Omental fat pad (tissue), 4 donors: ENCODE measurements around the gene KCNQ1. TPM values are rescaled to one million over a fixed set of nuclear protein-coding genes. Genes with fewer than 3 reads are reported as not detected.

Experiments
- ATAC-seq: fragments of 150-250 bp; one replicate; pipeline ENCODE4 v1.9.1; 2016; ENCODE audit warnings: mild to moderate bottlenecking, moderate library complexity; ENCODE audit not compliant: low FRiP score
- DNase-seq: peaks from one replicate; pipeline ENCODE4 v3.0.0-alpha.2; 2019; ENCODE audit warnings: low spot score
- CTCF ChIP-seq, 3 donors: fragments of 450-650 bp; IDR thresholded peaks; one replicate each; pipeline ENCODE4 v1.5.1; 2016 to 2017; ENCODE audit warnings: antibody characterized with exemption in 3 of 3, mild to moderate bottlenecking in 3 of 3, moderate library complexity in 2 of 3
- total RNA-seq, 4 donors: library from RNA; depleted of rRNA; stranded (reverse); fragments of >200 nt; gene quantifications; one replicate each; pipeline ENCODE4 v1.1.0, GENCODE V29; 2016

Gene KCNQ1
- total RNA-seq, 4 donors from 2014 or later, result 4.5 to 5.9 (median 5.2) TPM

DNA sequence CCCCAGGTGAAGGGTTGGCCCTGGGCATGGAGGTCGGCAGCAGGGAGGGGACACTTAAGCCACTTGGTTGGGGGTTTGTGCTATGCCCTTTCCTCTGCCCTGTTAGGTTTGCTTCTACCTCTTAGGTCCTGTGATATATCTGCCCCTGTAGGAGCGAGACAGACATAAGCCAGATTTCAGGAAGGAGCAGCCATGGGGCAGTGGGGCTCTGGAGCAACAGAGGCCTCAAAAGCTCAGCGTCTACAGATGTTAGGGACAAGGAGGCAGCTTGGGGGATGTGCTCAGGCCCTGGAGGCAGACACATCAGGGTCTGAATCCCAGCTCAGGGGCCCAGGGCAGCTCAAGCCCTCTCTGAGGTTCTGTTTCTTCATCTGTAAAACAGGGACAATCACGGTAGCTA, 282.2 kb downstream of the KCNQ1 start:
- DNase-seq (no peak), ATAC-seq (no peak)
- no peak for TF ChIP-seq CTCF (IDR thresholded peaks at IDR 0.05)

- ATAC-seq, result no peak
- no peak for TF ChIP-seq CTCF (IDR thresholded peaks at IDR 0.05)
- no peak for DNase-seq
Measured at GRCh38 chr11:2728128-2728662, 283.4 kb downstream of the KCNQ1 start.

DNA sequence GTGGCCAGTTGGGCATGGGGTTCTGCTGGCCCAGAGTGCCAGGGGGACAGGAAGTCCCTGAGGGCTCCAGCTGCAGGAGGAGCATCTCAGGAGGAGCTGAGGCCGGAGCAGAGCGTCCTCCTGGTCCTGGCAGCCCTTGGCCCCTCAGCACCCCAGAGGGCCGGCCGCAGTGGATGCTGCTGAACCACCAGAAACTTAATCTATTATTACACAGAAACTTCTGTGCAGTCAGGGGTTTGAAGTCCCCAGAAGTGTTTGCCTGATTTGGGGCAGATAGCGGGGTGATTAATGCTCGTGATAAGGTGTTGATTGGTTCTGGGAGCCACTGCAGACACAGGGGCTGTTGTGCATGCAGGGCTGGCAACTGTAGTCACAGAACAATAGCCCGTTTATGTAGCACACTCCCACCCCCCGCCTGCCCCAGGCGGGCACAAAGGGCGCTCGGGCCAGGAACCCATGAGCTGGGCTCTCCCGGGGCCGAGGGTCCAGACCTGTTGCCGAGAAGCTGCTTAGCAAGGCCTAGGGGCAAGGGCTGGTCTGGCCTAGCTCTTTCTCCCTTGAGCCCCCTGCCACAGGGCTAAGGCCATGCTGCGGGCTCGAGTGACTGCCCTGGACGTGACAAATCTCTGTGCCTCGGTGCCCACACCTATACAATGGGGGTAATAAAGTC, 284.0 kb downstream of the KCNQ1 start:
- DNase-seq (no peak), ATAC-seq (no peak)
- TF ChIP-seq CTCF (IDR thresholded peaks at IDR 0.05), result no peak

GRCh38 chr11:2729841-2730240, 285.0 kb downstream of the KCNQ1 start:
- no peak for TF ChIP-seq CTCF (IDR thresholded peaks at IDR 0.05)
- ATAC-seq, result no peak
- no peak for DNase-seq

- no peak for TF ChIP-seq CTCF (IDR thresholded peaks at IDR 0.05)
- DNase-seq (no peak), ATAC-seq (no peak)
Measured at GRCh38 chr11:2730272-2731129, 285.7 kb downstream of the KCNQ1 start.

DNA sequence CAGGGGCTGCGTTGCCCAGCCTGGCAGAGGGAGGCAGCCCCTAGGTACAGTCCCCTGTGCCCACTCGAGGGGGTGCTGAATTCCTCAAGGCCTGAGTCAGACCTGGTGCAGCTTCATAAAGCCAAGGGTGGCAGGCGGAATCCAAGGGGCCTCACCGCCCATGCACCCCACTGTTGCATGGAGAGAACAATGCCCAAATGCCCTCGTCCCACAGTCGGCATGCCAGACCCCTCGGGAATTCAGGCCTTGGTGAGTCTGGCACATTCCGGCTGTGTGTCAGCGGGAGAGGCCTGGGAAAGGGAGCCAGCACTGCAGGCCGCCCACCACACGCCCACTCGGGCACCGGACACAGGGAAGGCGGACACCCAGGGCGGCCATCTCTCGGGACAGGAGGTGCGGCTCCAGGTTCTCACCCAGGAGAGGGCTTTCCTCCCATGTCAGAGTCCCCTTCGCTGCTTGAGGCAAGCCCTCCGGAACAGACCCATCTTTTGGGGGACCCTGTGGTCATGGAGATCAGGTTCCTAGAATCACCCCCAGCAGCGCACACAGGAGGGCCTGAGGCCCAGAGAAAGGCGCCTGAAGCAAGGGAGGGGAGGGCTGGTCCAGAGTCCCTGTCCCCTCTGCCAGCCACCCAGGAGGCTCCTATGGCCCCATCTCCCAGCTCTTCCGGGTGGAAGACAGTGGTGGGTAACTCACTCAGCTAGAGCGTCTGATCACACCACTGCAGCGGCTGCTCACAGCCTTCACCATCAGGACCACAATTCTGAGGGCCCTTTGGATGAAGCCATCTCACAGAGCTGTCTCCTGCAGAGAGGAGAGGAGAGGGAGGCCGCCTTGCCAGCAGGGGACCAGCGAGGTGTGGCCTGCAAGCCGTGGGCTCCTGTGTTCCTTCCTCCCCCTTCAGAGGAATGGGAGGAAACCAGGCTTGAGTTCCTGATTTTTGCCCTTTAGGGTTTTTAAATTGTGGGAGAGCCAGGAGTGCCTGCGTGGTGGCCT, 286.6 kb downstream of the KCNQ1 start:
- ATAC-seq, result no peak
- DNase-seq, result no peak
- TF ChIP-seq CTCF (IDR thresholded peaks at IDR 0.05), result no peak
